K562 (cell line): ENCODE results near the gene NFATC2. TPM values are rescaled to one million over a fixed set of nuclear protein-coding genes. Genes with fewer than 3 reads are reported as not detected.

Experiments used
- ATAC-seq: fragments of 200-7000 bp; cut with Tn5 transposase; 3 replicates; pipeline ENCODE4 v1.9.1; 2020; ENCODE audit warnings: moderate library complexity
- BruUV-seq: library from RNA; stranded (reverse); fragments of 400-500 nt; replicated peaks from 2 replicates; lab custom pipeline; 2021; lab: Mats Ljungman, UMichigan
- CTCF ChIA-PET: fragments of 300-600 bp; formaldehyde crosslinking; extraction: SDS; loops from one replicate; lab custom pipeline; 2021; ENCODE audit warnings: low intra/inter-chr PET ratio; lab: Yijun Ruan, JAX
- POLR2A ChIA-PET: fragments of 300-600, 350-650 bp; sonication (Branson Sonifier 250); formaldehyde crosslinking; extraction: SDS; loops from one replicate; lab custom pipeline; 2021; ENCODE audit warnings: antibody characterized with exemption, inconsistent platforms; lab: Yijun Ruan, JAX
- DNase-seq, 4 experiments: peaks; one replicate each; pipeline versions ENCODE4 v3.0.0 to v3.0.0-alpha.2; 2011 to 2018; ENCODE audit warnings: low spot score in 3 of 4, mixed read lengths in 3 of 4; ENCODE audit errors: extremely low read depth in 1 of 4
- FAIRE-seq: peaks from 2 replicates; lab custom pipeline; 2011; peaks lifted over from hg19 to GRCh38; lab: Jason Lieb, UNC
- H2AFZ ChIP-seq: 2 replicates; pipeline ENCODE4 v1.6.0; 2011; ENCODE audit warnings: low read depth, low read length, control low read depth, inconsistent platforms
- H3K27ac ChIP-seq: fragments of 200-600 bp; 3 replicates; pipeline ENCODE4 v1.8.0; 2011; ENCODE audit warnings: low read depth, mild to moderate bottlenecking, control low read depth, inconsistent platforms, low read length, moderate library complexity, mixed read lengths; ENCODE audit errors: extremely low read depth
- H3K27me3 ChIP-seq, 2 experiments: fragments of 300-600 bp in 1 of 2; 2 replicates in 1 of 2; 3 replicates in 1 of 2; pipeline versions ENCODE4 v1.6.0 to v1.8.0; 2011; ENCODE audit warnings: inconsistent platforms in 2 of 2, low read length in 2 of 2, mild to moderate bottlenecking in 1 of 2, mixed read lengths in 1 of 2, moderate library complexity in 1 of 2; ENCODE audit not compliant: control insufficient read depth in 2 of 2, insufficient read depth in 2 of 2
- H3K36me3 ChIP-seq: fragments of 300-600 bp; 3 replicates; pipeline ENCODE4 v1.8.0; 2011; ENCODE audit warnings: mild to moderate bottlenecking, low read length, inconsistent platforms; ENCODE audit not compliant: control insufficient read depth, insufficient read depth
- H3K4me1 ChIP-seq, 2 experiments: fragments of 200-600 bp in 1 of 2; replicated peaks in 1 of 2; 2 replicates in 1 of 2; 3 replicates in 1 of 2; pipeline versions ENCODE4 v1.5.1 to v1.8.0; 2011; ENCODE audit warnings: inconsistent platforms in 2 of 2, low read length in 2 of 2, mild to moderate bottlenecking in 1 of 2, mixed read lengths in 1 of 2, moderate library complexity in 1 of 2; ENCODE audit not compliant: control insufficient read depth in 2 of 2, insufficient read depth in 2 of 2
- H3K4me2 ChIP-seq: 2 replicates; pipeline ENCODE4 v1.6.1; 2011; ENCODE audit warnings: low read length, control low read depth, inconsistent platforms, mixed read lengths; ENCODE audit not compliant: insufficient read depth
- H3K4me3 ChIP-seq: fragments of 200-600 bp; sonication (generic), shearing (Covaris generic); 2 replicates; pipeline ENCODE4 v1.5.1; 2016; ENCODE audit warnings: control low read depth, inconsistent platforms
- H3K79me2 ChIP-seq: fragments of 200-600 bp; 3 replicates; pipeline ENCODE4 v1.8.0; 2011; ENCODE audit warnings: low read length, inconsistent platforms; ENCODE audit not compliant: control insufficient read depth, insufficient read depth
- H3K9ac ChIP-seq, 2 experiments: 2 replicates each; pipeline versions ENCODE4 v1.6.0 to v1.6.1; 2011; ENCODE audit warnings: low read depth in 2 of 2, low read length in 2 of 2, control low read depth in 1 of 2, inconsistent platforms in 1 of 2, mild to moderate bottlenecking in 1 of 2, mixed read lengths in 1 of 2; ENCODE audit not compliant: insufficient read depth in 1 of 2
- H3K9me1 ChIP-seq: one replicate; pipeline ENCODE4 v1.6.0; 2011; ENCODE audit warnings: inconsistent platforms, mild to moderate bottlenecking, low read length, moderate library complexity; ENCODE audit not compliant: control insufficient read depth, insufficient read depth
- H3K9me3 ChIP-seq: replicated peaks from 2 replicates; pipeline ENCODE4 v1.5.1; 2011; ENCODE audit warnings: low read depth, low read length, inconsistent platforms; ENCODE audit not compliant: control insufficient read depth, insufficient read depth
- H4K20me1 ChIP-seq: replicated peaks from 2 replicates; pipeline ENCODE4 v1.6.1; 2011; ENCODE audit warnings: low read length, inconsistent platforms, mixed read lengths; ENCODE audit not compliant: control insufficient read depth, insufficient read depth
- CBX1 ChIP-seq: sonication (generic); IDR thresholded peaks from 2 replicates; pipeline ENCODE4 v1.6.1; 2016; ENCODE audit warnings: antibody characterized with exemption, low read depth, mild to moderate bottlenecking
- CCNT2 ChIP-seq: IDR thresholded peaks from 2 replicates; pipeline ENCODE4 v1.6.1; 2011; ENCODE audit warnings: borderline replicate concordance, low read depth, mild to moderate bottlenecking, moderate library complexity, mixed read lengths, low read length; ENCODE audit not compliant: insufficient read length; ENCODE audit errors: extremely low read depth
- KAT2B ChIP-seq: IDR thresholded peaks from one replicate; pipeline ENCODE4 v1.6.1; 2012; ENCODE audit warnings: low read depth, mild to moderate bottlenecking, control low read depth, inconsistent platforms, low read length, moderate library complexity
- KDM4B ChIP-seq, 2 experiments: fragments of 450-650 bp in 1 of 2; sonication (generic) in 1 of 2; IDR thresholded peaks; 2 replicates each; pipeline ENCODE4 v1.6.1; 2016 to 2017; ENCODE audit warnings: borderline replicate concordance in 2 of 2, antibody characterized with exemption in 1 of 2, low read depth in 1 of 2, mild to moderate bottlenecking in 1 of 2
- NCOA1 ChIP-seq: fragments of 450-650 bp; IDR thresholded peaks from 2 replicates; pipeline ENCODE4 v1.6.1; 2016; ENCODE audit warnings: low read depth
- NCOA6 ChIP-seq: fragments of 450-650 bp; IDR thresholded peaks from 2 replicates; pipeline ENCODE4 v1.6.1; 2017; ENCODE audit warnings: mild to moderate bottlenecking
- TAF7 ChIP-seq: fragments of 450-650 bp; IDR thresholded peaks from 2 replicates; pipeline ENCODE4 v1.6.1; 2016; ENCODE audit warnings: missing genetic modification characterization, missing compliant biosample characterization
- ZKSCAN3 ChIP-seq: fragments of 250-450 bp; sonication (Bioruptor Pico); IDR thresholded peaks from 2 replicates; pipeline ENCODE4 v1.4.0; 2020
- ZNF146 ChIP-seq: IDR thresholded peaks from one replicate; pipeline ENCODE4 v1.6.1; 2018; ENCODE audit warnings: missing compliant biosample characterization; ENCODE audit not compliant: unreplicated experiment
- ZNF165 ChIP-seq: fragments of 250-450 bp; sonication (Bioruptor Pico); IDR thresholded peaks from 2 replicates; pipeline ENCODE4 v1.4.0; 2020; ENCODE audit warnings: borderline replicate concordance
- ZNF561 ChIP-seq: fragments of 450-650 bp; formaldehyde crosslinking; conservative IDR thresholded peaks from 2 replicates; pipeline ENCODE4 v1.4.0; 2020; ENCODE audit warnings: mild to moderate bottlenecking, moderate library complexity
- WGBS: fragments of 100-300 bp; shearing (Covaris generic); methylation state at CpG from one replicate; pipeline ENCODE4 v1.1.6; 2016; ENCODE audit warnings: low coverage, mixed read lengths; ENCODE audit not compliant: insufficient coverage; ENCODE audit errors: missing lambda C conversion rate; 5-methylcytosine and 5-hydroxymethylcytosine counted together
- in situ Hi-C: fragments of 300-500 bp; cut with MboI; formaldehyde crosslinking; loops from 4 replicates; pipeline ENCODE4 v1.15.0; 2018; ENCODE audit warnings: inconsistent platforms, mixed read lengths
- intact Hi-C: fragments of 100-400 bp; cut with micrococcal nuclease; formaldehyde crosslinking; loops from 2 replicates; pipeline ENCODE4 v1.14.2; 2022
- polyA plus RNA-seq, 8 experiments: library from polyadenylated mRNA; depleted of rRNA in 4 of 8; stranded (reverse) in 5 of 8; unstranded in 3 of 8; fragments of >200 nt; fragmentation: Nextera tagmentation in 2 of 8; fragmentation: Illumina TruSeq in 1 of 8; extraction: Ambion mirVana in 2 of 8; extraction: Trizol in 1 of 8; gene quantifications; 2 replicates each; pipeline versions ENCODE4 v1.2.1 to v1.2.3, GENCODE V29; 2011 to 2014; ENCODE audit warnings: inconsistent platforms in 1 of 8, missing spikeins in 1 of 8
- total RNA-seq, 7 experiments: library from RNA; depleted of rRNA in 6 of 7; stranded (reverse); fragments of >200 nt in 6 of 7; fragmentation: Illumina TruSeq in 2 of 7; extraction: Trizol in 2 of 7; gene quantifications; 2 replicates each; pipeline versions ENCODE4 v1.2.1 to v1.2.3, GENCODE V29; 2011 to 2021; ENCODE audit warnings: low replicate concordance in 1 of 7
- TF ChIP-seq, protein P1 (sequence below): fragments of 450-650 bp; conservative IDR thresholded peaks from 2 replicates; pipeline ENCODE4 v1.6.1; 2016; ENCODE audit warnings: missing genetic modification characterization, low read depth, mild to moderate bottlenecking, missing compliant biosample characterization, moderate library complexity
- TF ChIP-seq, protein P2 (sequence below): fragments of 450-650 bp; formaldehyde crosslinking; IDR thresholded peaks from 2 replicates; pipeline ENCODE4 v1.4.0; 2022; ENCODE audit warnings: mild to moderate bottlenecking, moderate library complexity
- TF ChIP-seq, protein P3 (sequence below), 2 experiments: fragments of 450-650 bp; IDR thresholded peaks; 2 replicates each; pipeline ENCODE4 v1.6.1; 2016

The NFATC2 gene
- total and polyA plus RNA-seq, 9 of the 15 experiments (the other 6 are each of a cell fraction or from before 2014, with no cell fraction given), result 1.9 to 11.2 (median 3.0) TPM

GRCh38 chr20:51386586-51386985, 155.9 kb downstream of the NFATC2 start:
- no peak overlapping the region for H3K4me3 ChIP-seq
- FAIRE-seq (no peak), ATAC-seq (no peak)
- intact Hi-C loops, result no loop called here
- 69% methylated on average over 4 of the region's 4 CpGs for WGBS
- no peaks in the 10 kb centered on the region for H3K27me3 ChIP-seq
- H3K27ac ChIP-seq, result no peak overlapping the region
- no peaks in the 10 kb centered on the region for H3K9me1 ChIP-seq
- TF ChIP-seq NCOA1, result no peak
- no peak for TF ChIP-seq NCOA6
- TF ChIP-seq, protein P1, sequence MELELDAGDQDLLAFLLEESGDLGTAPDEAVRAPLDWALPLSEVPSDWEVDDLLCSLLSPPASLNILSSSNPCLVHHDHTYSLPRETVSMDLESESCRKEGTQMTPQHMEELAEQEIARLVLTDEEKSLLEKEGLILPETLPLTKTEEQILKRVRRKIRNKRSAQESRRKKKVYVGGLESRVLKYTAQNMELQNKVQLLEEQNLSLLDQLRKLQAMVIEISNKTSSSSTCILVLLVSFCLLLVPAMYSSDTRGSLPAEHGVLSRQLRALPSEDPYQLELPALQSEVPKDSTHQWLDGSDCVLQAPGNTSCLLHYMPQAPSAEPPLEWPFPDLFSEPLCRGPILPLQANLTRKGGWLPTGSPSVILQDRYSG, result no peak
- TF ChIP-seq KAT2B, result no peak
- TF ChIP-seq, protein P2, sequence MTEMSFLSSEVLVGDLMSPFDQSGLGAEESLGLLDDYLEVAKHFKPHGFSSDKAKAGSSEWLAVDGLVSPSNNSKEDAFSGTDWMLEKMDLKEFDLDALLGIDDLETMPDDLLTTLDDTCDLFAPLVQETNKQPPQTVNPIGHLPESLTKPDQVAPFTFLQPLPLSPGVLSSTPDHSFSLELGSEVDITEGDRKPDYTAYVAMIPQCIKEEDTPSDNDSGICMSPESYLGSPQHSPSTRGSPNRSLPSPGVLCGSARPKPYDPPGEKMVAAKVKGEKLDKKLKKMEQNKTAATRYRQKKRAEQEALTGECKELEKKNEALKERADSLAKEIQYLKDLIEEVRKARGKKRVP (CRISPR knock-in tag), result no peak
- no peak for TF ChIP-seq ZNF561 (CRISPR knock-in tag)
- TF ChIP-seq CBX1, result no peak
- no peak for TF ChIP-seq ZNF146 (CRISPR knock-in tag)
- no peak for TF ChIP-seq ZKSCAN3 (CRISPR knock-in tag)
- no peak for TF ChIP-seq CCNT2
- TF ChIP-seq, protein P3, sequence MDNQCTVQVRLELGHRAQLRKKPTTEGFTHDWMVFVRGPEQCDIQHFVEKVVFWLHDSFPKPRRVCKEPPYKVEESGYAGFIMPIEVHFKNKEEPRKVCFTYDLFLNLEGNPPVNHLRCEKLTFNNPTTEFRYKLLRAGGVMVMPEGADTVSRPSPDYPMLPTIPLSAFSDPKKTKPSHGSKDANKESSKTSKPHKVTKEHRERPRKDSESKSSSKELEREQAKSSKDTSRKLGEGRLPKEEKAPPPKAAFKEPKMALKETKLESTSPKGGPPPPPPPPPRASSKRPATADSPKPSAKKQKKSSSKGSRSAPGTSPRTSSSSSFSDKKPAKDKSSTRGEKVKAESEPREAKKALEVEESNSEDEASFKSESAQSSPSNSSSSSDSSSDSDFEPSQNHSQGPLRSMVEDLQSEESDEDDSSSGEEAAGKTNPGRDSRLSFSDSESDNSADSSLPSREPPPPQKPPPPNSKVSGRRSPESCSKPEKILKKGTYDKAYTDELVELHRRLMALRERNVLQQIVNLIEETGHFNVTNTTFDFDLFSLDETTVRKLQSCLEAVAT (IDR thresholded peaks at IDR 0.05), result no peak
- no peak for TF ChIP-seq KDM4B (IDR thresholded peaks at IDR 0.05; ENCODE audit: borderline replicate concordance in 2 of 2, low read depth in 1 of 2)
- no peak for TF ChIP-seq TAF7
- no peak for TF ChIP-seq ZNF165 (CRISPR knock-in tag)
- TF ChIP-seq, all 486 proteins: peak for 0
- BruUV-seq, result no TSS peak
- no peak for DNase-seq
- Histone ChIP-seq H3K4me1 (peaks cover 0 to 4% of the 10 kb centered on the region in 2 experiments; a peak in 1 of 5 replicates), H3K9me3 (no peaks in the 10 kb centered on the region), H3K4me2 (no peak overlapping the region), H3K36me3 (peaks cover 10% of the 10 kb centered on the region; the same call in 1 of the 3 replicates), H3K79me2 (no peaks in the 10 kb centered on the region), H3K9ac (no peak overlapping the region), H4K20me1 (no peaks in the 10 kb centered on the region), H2AFZ (no peak overlapping the region)
- POLR2A ChIA-PET, result interaction anchor here (0.7 kb wide), 2 partner anchors 449 to 515 kb away, joined by 3 read pairs; no protein-coding TSS in a partner anchor
- CTCF ChIA-PET, result interaction anchor here (0.7 to 2.4 kb wide), 2 partner anchors 209 to 238 kb away, joined by 3 to 16 read pairs; no protein-coding TSS in a partner anchor
- in situ Hi-C loops, result no loop called here
